H9 (cell line): ENCODE results near the gene ICE2. TPM values are rescaled to one million over a fixed set of nuclear protein-coding genes. Genes with fewer than 3 reads are reported as not detected.

Source experiments
- DNase-seq: peaks from one replicate; pipeline ENCODE4 v3.0.0-alpha.2; 2017
- H2AFZ ChIP-seq: one replicate; pipeline ENCODE4 v1.6.1; 2013; ENCODE audit warnings: mild to moderate bottlenecking, low read length, control low read depth, moderate library complexity
- H2AK5ac ChIP-seq: 2 replicates; pipeline ENCODE4 v1.6.1; 2013; ENCODE audit warnings: low read length, control low read depth, mixed read lengths; ENCODE audit not compliant: insufficient read length
- H2BK120ac ChIP-seq: one replicate; pipeline ENCODE4 v1.6.1; 2013; ENCODE audit warnings: low read depth, mild to moderate bottlenecking, low read length, control low read depth, inconsistent platforms; ENCODE audit not compliant: poor library complexity, severe bottlenecking
- H2BK12ac ChIP-seq: 2 replicates; pipeline ENCODE4 v1.6.1; 2013; ENCODE audit warnings: low read length, control low read depth, mixed read lengths, low read depth; ENCODE audit not compliant: insufficient read length
- H2BK15ac ChIP-seq: 2 replicates; pipeline ENCODE4 v1.6.1; 2013; ENCODE audit warnings: low read depth, low read length, control low read depth
- H2BK20ac ChIP-seq: one replicate; pipeline ENCODE4 v1.6.1; 2013; ENCODE audit warnings: low read depth, mild to moderate bottlenecking, low read length, control low read depth, inconsistent platforms; ENCODE audit not compliant: poor library complexity, severe bottlenecking
- H2BK5ac ChIP-seq: 2 replicates; pipeline ENCODE4 v1.6.1; 2013; ENCODE audit warnings: low read length, control low read depth, mixed read lengths; ENCODE audit not compliant: insufficient read length
- H3K14ac ChIP-seq: 2 replicates; pipeline ENCODE4 v1.6.1; 2013; ENCODE audit warnings: low read length, control low read depth; ENCODE audit not compliant: insufficient read depth
- H3K18ac ChIP-seq: 2 replicates; pipeline ENCODE4 v1.6.1; 2013; ENCODE audit warnings: low read depth, mild to moderate bottlenecking, mixed read lengths, low read length, control low read depth; ENCODE audit not compliant: insufficient read length
- H3K23ac ChIP-seq: 2 replicates; pipeline ENCODE4 v1.6.1; 2013; ENCODE audit warnings: low read length, control low read depth, mixed read lengths, low read depth; ENCODE audit not compliant: insufficient read length
- H3K23me2 ChIP-seq: 2 replicates; pipeline ENCODE4 v1.6.1; 2013; ENCODE audit warnings: low read depth, mild to moderate bottlenecking, mixed read lengths, low read length, control low read depth; ENCODE audit not compliant: insufficient read length, poor library complexity, severe bottlenecking
- H3K27ac ChIP-seq: 2 replicates; pipeline ENCODE4 v1.5.1; 2013; ENCODE audit warnings: low read length, control low read depth, mixed read lengths, low read depth; ENCODE audit not compliant: insufficient read length
- H3K27me3 ChIP-seq: 2 replicates; pipeline ENCODE4 v1.6.1; 2013; ENCODE audit warnings: low read length, control low read depth, inconsistent platforms; ENCODE audit not compliant: insufficient read depth
- H3K4ac ChIP-seq: 2 replicates; pipeline ENCODE4 v1.6.1; 2013; ENCODE audit warnings: low read depth, mild to moderate bottlenecking, control low read depth, inconsistent platforms, low read length, moderate library complexity
- H3K4me1 ChIP-seq: 2 replicates; pipeline ENCODE4 v1.6.1; 2013; ENCODE audit warnings: low read length, control low read depth, inconsistent platforms; ENCODE audit not compliant: insufficient read depth
- H3K4me2 ChIP-seq: 2 replicates; pipeline ENCODE4 v1.6.1; 2013; ENCODE audit warnings: low read length, control low read depth, mixed read lengths; ENCODE audit not compliant: insufficient read length, insufficient read depth
- H3K56ac ChIP-seq: 2 replicates; pipeline ENCODE4 v1.6.1; 2013; ENCODE audit warnings: low read depth, mild to moderate bottlenecking, mixed read lengths, low read length, control low read depth; ENCODE audit not compliant: insufficient read length
- H3K79me1 ChIP-seq: 2 replicates; pipeline ENCODE4 v1.6.1; 2013; ENCODE audit warnings: low read depth, mild to moderate bottlenecking, moderate library complexity, low read length, control low read depth, inconsistent platforms; ENCODE audit not compliant: insufficient read depth, poor library complexity, severe bottlenecking
- H3K79me2 ChIP-seq: 2 replicates; pipeline ENCODE4 v1.6.1; 2013; ENCODE audit warnings: low read length, control low read depth, inconsistent platforms; ENCODE audit not compliant: insufficient read depth
- H3K9ac ChIP-seq: 2 replicates; pipeline ENCODE4 v1.6.1; 2013; ENCODE audit warnings: low read length, control low read depth, mixed read lengths; ENCODE audit not compliant: insufficient read length; ENCODE audit errors: extremely low read depth
- H3K9me3 ChIP-seq: one replicate; pipeline ENCODE4 v1.6.1; 2013; ENCODE audit warnings: low read depth, low read length, inconsistent platforms; ENCODE audit not compliant: control insufficient read depth
- H3T11ph ChIP-seq: one replicate; pipeline ENCODE4 v1.6.1; 2013; ENCODE audit warnings: mild to moderate bottlenecking, low read length, control low read depth, inconsistent platforms
- H4K20me1 ChIP-seq: one replicate; pipeline ENCODE4 v1.6.1; 2013; ENCODE audit not compliant: control insufficient read depth, insufficient read length, insufficient read depth
- H4K5ac ChIP-seq: 2 replicates; pipeline ENCODE4 v1.6.1; 2013; ENCODE audit warnings: low read depth, mild to moderate bottlenecking, mixed read lengths, low read length, control low read depth; ENCODE audit not compliant: insufficient read length
- H4K8ac ChIP-seq: replicated peaks from 2 replicates; pipeline ENCODE4 v1.6.1; 2013; ENCODE audit warnings: low read length, control low read depth, mixed read lengths, low read depth; ENCODE audit not compliant: insufficient read length
- H4K91ac ChIP-seq: 2 replicates; pipeline ENCODE4 v1.6.1; 2013; ENCODE audit warnings: low read depth, mild to moderate bottlenecking, moderate library complexity, mixed read lengths, low read length, control low read depth; ENCODE audit not compliant: insufficient read length
- H3K27ac Mint-ChIP-seq, 3 experiments: 2 replicates in 2 of 3; 3 replicates in 1 of 3; pipeline ENCODE4 v1.8.0; 2020 to 2021; ENCODE audit warnings: mixed read lengths in 3 of 3, mild to moderate bottlenecking in 1 of 3, moderate library complexity in 1 of 3
- H3K27me3 Mint-ChIP-seq: 2 replicates; pipeline ENCODE4 v1.8.0; 2021; ENCODE audit warnings: low read depth, mild to moderate bottlenecking, moderate library complexity, mixed read lengths
- H3K36me3 Mint-ChIP-seq, 3 experiments: 2 replicates in 2 of 3; 3 replicates in 1 of 3; pipeline ENCODE4 v1.8.0; 2020 to 2021; ENCODE audit warnings: low read depth in 3 of 3, mixed read lengths in 3 of 3; ENCODE audit not compliant: insufficient read depth in 1 of 3
- H3K4me1 Mint-ChIP-seq, 2 experiments: 2 replicates each; pipeline ENCODE4 v1.8.0; 2020; ENCODE audit warnings: mixed read lengths in 2 of 2
- H3K4me3 Mint-ChIP-seq, 2 experiments: 2 replicates in 1 of 2; 3 replicates in 1 of 2; pipeline ENCODE4 v1.8.0; 2020 to 2021; ENCODE audit warnings: mild to moderate bottlenecking in 2 of 2, mixed read lengths in 2 of 2, moderate library complexity in 1 of 2
- H3K9me3 Mint-ChIP-seq, 2 experiments: 2 replicates in 1 of 2; 3 replicates in 1 of 2; pipeline ENCODE4 v1.8.0; 2020; ENCODE audit warnings: mild to moderate bottlenecking in 2 of 2, mixed read lengths in 2 of 2, moderate library complexity in 1 of 2
- CTCF ChIP-seq: fragments of 200-600 bp; sonication (generic); conservative IDR thresholded peaks from 3 replicates; pipeline ENCODE4 v1.8.0; 2021; ENCODE audit warnings: antibody characterized with exemption, mild to moderate bottlenecking
- WGBS: extraction: QIAGEN DNeasy Blood & Tissue Kit; methylation state at CpG from one replicate; pipeline ENCODE4 v1.1.7; 2013; ENCODE audit warnings: missing lambda C conversion rate, low lambda C conversion rate, mixed read lengths; ENCODE audit not compliant: insufficient read length; ENCODE audit errors: extremely low coverage; 5-methylcytosine and 5-hydroxymethylcytosine counted together
- total RNA-seq: library from RNA; stranded (reverse); gene quantifications from 2 replicates; pipeline ENCODE4 v1.2.1, GENCODE V29; 2021

The ICE2 gene
- total RNA-seq, 1 experiment from 2014 or later, result 76.3 TPM

GRCh38 chr15:60513676-60514075 lies 34.7 kb upstream of the ICE2 start:
- H3K56ac ChIP-seq, result no peak overlapping the region
- no peaks in the 10 kb centered on the region for H3K79me2 ChIP-seq
- H3K9me3 Mint-ChIP-seq, result no peaks in the 10 kb centered on the region
- H3K27ac Mint-ChIP-seq, result no peak overlapping the region
- no peak overlapping the region for H3T11ph ChIP-seq
- H3K4me2 ChIP-seq, result no peak overlapping the region
- H3K27me3 Mint-ChIP-seq, result no peaks in the 10 kb centered on the region
- no peak overlapping the region for H2AK5ac ChIP-seq
- no peak overlapping the region for H3K4me3 Mint-ChIP-seq
- no peak overlapping the region for H4K91ac ChIP-seq
- H2BK15ac ChIP-seq, result no peak overlapping the region
- no CpG with 5 or more reads among the region's 7 CpGs for WGBS
- H3K4me1 ChIP-seq, result no peaks in the 10 kb centered on the region
- no peak overlapping the region for H2BK12ac ChIP-seq
- no peak overlapping the region for H3K23ac ChIP-seq
- H4K20me1 ChIP-seq, result no peaks in the 10 kb centered on the region
- no peak overlapping the region for H2BK120ac ChIP-seq
- H3K9ac ChIP-seq, result no peak overlapping the region
- no peak overlapping the region for H3K14ac ChIP-seq
- H2BK20ac ChIP-seq, result no peak overlapping the region
- no peak overlapping the region for H3K4ac ChIP-seq
- no peaks in the 10 kb centered on the region for H3K27me3 ChIP-seq
- H4K5ac ChIP-seq, result no peak overlapping the region
- H4K8ac ChIP-seq, result no peak overlapping the region
- peaks cover 0 to 34% (median 12%) of the 10 kb centered on the region in 3 experiments; a peak in 6 of 7 replicates for H3K36me3 Mint-ChIP-seq
- no peaks in the 10 kb centered on the region for H3K79me1 ChIP-seq
- H3K27ac ChIP-seq, result no peak overlapping the region
- H3K18ac ChIP-seq, result no peak overlapping the region
- H3K4me1 Mint-ChIP-seq, result peaks cover 2 to 4% of the 10 kb centered on the region in 2 experiments; a peak in 2 of 4 replicates
- no peak overlapping the region for H2BK5ac ChIP-seq
- no peaks in the 10 kb centered on the region for H3K9me3 ChIP-seq
- H3K23me2 ChIP-seq, result no peaks in the 10 kb centered on the region
- no peak for TF ChIP-seq CTCF
- DNase-seq, result no peak
- no peak overlapping the region for H2AFZ ChIP-seq
